ENCODE results near the gene CD28. TPM values are rescaled to one million over a fixed set of nuclear protein-coding genes. Genes with fewer than 3 reads are reported as not detected.
"Not testable (repeated sequence)": the region's sequence is repeated elsewhere in the genome, so short reads cannot be mapped to it uniquely, and the experiment has no call there.

Gene CD28
- total RNA-seq, 1 donor from 2014 or later, result not detected

DNA sequence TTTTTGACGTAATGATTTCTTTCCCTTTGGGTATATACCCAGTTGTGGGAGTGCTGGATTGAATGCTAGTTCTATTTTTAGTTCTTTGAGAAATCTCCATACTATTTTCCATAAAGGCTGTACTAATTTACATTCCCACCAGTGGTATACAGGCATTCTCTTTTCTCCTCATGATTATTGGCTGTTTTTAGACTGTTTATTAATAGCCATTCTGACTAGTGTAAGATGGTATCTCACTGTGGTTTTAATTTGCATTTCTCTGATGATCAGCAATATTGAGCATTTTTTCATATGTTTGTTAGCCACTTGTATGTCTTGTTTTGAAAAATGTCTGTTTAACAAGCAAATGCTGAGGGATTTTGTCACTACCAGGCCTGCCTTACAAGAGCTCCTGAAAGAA lies 9.2 kb upstream of the CD28 start:
- Mint-ChIP-seq H3K27ac (no peak overlapping the region), H3K36me3 (no peaks in the 10 kb centered on the region), H3K4me3 (no peak overlapping the region), H3K4me1 (no peaks in the 10 kb centered on the region), H3K27me3 (ENCODE audit: low read depth) (no peaks in the 10 kb centered on the region), H3K9me3 (no peaks in the 10 kb centered on the region)
- TF ChIP-seq, protein P1, sequence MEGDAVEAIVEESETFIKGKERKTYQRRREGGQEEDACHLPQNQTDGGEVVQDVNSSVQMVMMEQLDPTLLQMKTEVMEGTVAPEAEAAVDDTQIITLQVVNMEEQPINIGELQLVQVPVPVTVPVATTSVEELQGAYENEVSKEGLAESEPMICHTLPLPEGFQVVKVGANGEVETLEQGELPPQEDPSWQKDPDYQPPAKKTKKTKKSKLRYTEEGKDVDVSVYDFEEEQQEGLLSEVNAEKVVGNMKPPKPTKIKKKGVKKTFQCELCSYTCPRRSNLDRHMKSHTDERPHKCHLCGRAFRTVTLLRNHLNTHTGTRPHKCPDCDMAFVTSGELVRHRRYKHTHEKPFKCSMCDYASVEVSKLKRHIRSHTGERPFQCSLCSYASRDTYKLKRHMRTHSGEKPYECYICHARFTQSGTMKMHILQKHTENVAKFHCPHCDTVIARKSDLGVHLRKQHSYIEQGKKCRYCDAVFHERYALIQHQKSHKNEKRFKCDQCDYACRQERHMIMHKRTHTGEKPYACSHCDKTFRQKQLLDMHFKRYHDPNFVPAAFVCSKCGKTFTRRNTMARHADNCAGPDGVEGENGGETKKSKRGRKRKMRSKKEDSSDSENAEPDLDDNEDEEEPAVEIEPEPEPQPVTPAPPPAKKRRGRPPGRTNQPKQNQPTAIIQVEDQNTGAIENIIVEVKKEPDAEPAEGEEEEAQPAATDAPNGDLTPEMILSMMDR (IDR thresholded peaks at IDR 0.05; ENCODE audit: unreplicated experiment), result no peak
- DNase-seq (ENCODE audit: low spot score in 2 of 2, unreplicated experiment in 2 of 2), result no peak

DNA sequence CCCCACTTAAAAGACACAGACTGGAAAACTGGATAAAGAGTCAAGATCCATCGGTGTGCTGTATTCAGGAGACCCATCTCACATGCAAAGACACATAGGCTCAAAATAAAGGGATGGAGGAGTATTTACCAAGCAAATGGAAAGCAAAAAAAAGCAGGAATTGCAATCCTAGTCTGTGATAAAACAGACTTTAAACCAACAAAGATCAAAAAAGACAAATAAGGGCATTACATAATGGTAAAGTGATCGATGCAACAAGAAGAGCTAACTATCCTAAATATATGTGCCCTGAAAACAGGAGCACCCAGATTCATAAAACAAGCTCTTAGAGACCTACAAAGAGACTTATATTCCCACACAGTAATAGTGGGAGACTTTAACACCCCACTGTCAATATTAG lies 8.7 kb upstream of the CD28 start:
- not testable (repeated sequence) for H3K27ac Mint-ChIP-seq; DNase-seq (ENCODE audit: low spot score in 2 of 2, unreplicated experiment in 2 of 2); H3K27me3 Mint-ChIP-seq (ENCODE audit: low read depth); H3K4me1 Mint-ChIP-seq; H3K36me3 Mint-ChIP-seq; H3K4me3 Mint-ChIP-seq; H3K9me3 Mint-ChIP-seq

DNA sequence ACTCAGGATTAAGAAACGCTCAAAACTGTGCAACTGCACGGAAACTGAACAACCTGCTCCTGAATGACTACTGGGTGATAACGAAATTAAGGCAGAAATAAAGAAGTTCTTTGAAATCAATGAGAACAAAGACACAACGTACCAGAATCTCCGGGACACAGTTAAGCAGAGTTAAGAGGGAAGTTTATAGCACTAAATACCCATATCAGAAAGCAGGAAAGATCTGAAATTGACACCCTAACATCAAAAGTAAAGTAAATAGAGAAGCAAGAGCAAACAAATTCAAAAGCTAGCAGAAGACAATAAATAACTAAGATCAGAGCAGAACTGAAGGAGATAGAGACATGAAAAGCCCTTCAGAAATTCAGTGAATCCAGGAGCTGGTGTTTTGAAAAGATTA lies 8.0 kb upstream of the CD28 start:
- not testable (repeated sequence) for DNase-seq (ENCODE audit: low spot score in 2 of 2, unreplicated experiment in 2 of 2); H3K27me3 Mint-ChIP-seq (ENCODE audit: low read depth); H3K4me1 Mint-ChIP-seq; H3K36me3 Mint-ChIP-seq; H3K4me3 Mint-ChIP-seq; H3K27ac Mint-ChIP-seq; H3K9me3 Mint-ChIP-seq

DNA sequence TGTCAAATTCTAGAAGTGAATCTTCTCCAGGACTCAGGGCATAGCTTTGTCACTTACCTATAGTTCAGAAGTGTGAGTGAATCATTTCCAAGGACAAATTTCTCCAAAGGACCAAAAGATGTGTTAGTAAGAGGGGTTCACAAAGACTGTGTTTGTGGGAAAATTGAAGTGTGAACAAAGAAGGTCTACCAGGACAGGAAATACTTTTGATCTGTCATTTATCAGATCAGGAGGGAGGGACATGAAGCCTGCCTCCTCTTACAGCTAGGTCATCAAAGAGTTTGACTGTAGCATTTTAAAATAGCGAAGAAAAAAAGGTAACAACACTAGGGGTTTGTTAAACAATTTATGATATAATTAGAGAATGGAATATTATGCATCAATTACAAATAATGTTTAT lies 2.0 kb upstream of the CD28 start:
- no peaks in the 10 kb centered on the region for H3K4me1 Mint-ChIP-seq
- TF ChIP-seq, protein P1 (IDR thresholded peaks at IDR 0.05; ENCODE audit: unreplicated experiment), result no peak
- no peak for DNase-seq (ENCODE audit: low spot score in 2 of 2, unreplicated experiment in 2 of 2)
- no peak overlapping the region for H3K27ac Mint-ChIP-seq
- no peak overlapping the region for H3K4me3 Mint-ChIP-seq
- peaks cover 12% of the 10 kb centered on the region for H3K9me3 Mint-ChIP-seq
- no peaks in the 10 kb centered on the region for H3K36me3 Mint-ChIP-seq
- no peaks in the 10 kb centered on the region for H3K27me3 Mint-ChIP-seq (ENCODE audit: low read depth)

DNA sequence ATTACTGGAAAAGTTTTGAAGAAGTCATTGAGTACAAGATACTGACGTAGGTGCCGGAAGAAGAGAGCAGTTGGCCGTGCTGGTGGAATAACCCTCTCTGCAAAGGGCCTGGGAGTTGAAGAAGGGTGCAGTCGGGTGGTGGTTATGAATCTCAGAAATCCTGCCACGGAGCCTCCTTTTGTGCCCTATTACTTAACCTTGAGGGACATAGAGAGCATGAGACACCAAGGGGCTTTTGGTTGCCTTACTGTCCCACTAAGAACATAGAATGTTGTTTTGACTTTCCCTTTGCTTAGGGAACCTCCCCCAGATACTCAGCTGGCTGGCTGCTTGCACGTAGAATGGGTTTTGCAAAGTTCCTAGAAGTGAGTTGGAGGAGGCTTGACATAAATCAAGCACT lies 1.3 kb upstream of the CD28 start:
- H3K27me3 Mint-ChIP-seq (ENCODE audit: low read depth), result no peaks in the 10 kb centered on the region
- no peaks in the 10 kb centered on the region for H3K4me1 Mint-ChIP-seq
- H3K27ac Mint-ChIP-seq, result no peak overlapping the region
- H3K4me3 Mint-ChIP-seq, result no peak overlapping the region
- no peak for DNase-seq (ENCODE audit: low spot score in 2 of 2, unreplicated experiment in 2 of 2)
- H3K36me3 Mint-ChIP-seq, result no peaks in the 10 kb centered on the region
- TF ChIP-seq, protein P1 (IDR thresholded peaks at IDR 0.05; ENCODE audit: unreplicated experiment), result no peak
- peaks cover 12% of the 10 kb centered on the region for H3K9me3 Mint-ChIP-seq

DNA sequence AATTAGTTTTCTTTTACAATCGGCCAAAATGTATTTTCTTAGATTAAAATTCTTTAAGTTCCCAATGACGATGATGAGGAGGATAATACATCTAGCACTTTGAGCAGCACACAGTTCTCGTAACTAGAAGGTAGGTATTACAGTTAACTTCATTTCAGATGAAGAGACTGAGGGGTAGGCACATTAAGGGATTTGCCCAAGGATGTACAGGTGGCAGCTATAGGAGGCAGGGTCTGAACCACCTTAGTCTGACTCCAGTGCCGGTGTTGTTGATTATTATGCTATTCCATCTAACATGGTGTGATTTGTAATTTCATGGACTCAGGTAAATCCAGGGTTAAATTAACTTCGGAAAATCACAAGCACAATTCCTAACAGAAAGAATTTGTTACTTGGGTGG lies 1.1 kb downstream of the CD28 start:
- TF ChIP-seq, protein P1 (IDR thresholded peaks at IDR 0.05; ENCODE audit: unreplicated experiment), result no peak

DNA sequence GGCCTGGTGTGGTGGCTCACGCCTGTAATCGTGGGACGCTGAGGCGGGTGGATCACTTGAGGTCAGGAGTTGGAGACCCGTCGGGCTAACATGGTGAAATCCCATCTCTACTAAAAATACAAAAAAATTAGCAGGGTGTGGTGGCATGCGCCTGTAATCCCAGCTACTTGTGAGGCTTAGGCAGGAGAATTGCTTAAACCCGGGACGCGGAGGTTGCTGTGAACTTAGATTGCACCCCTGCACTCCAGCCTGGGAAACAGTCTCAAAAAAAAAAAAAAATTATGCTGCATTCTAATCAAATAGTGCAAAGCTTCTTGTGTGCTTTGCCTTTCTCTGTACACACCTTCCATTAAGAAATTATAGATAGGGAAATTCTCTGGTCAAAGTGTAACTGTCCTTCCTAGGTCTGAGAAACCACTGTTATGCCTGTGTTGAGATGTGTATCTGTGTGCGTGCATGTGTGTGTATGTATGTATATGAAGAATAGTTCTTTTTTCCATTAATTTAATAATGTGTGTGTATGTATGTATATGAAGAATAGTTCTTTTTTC lies 2.5 kb downstream of the CD28 start:
- no peak overlapping the region for H3K27ac Mint-ChIP-seq
- H3K27me3 Mint-ChIP-seq (ENCODE audit: low read depth), result no peaks in the 10 kb centered on the region
- no peaks in the 10 kb centered on the region for H3K9me3 Mint-ChIP-seq
- no peak overlapping the region for H3K4me3 Mint-ChIP-seq
- no peak for DNase-seq (ENCODE audit: low spot score in 2 of 2, unreplicated experiment in 2 of 2)
- peaks cover 13% of the 10 kb centered on the region for H3K4me1 Mint-ChIP-seq
- no peaks in the 10 kb centered on the region for H3K36me3 Mint-ChIP-seq
- TF ChIP-seq, protein P1 (IDR thresholded peaks at IDR 0.05; ENCODE audit: unreplicated experiment), result no peak

More for the DNA sequence above, 1.1 kb downstream of the CD28 start:
- DNase-seq (ENCODE audit: low spot score in 2 of 2, unreplicated experiment in 2 of 2), result no peak
- Mint-ChIP-seq H3K4me1 (peaks cover 6% of the 10 kb centered on the region), H3K27ac (no peak overlapping the region), H3K27me3 (ENCODE audit: low read depth) (no peaks in the 10 kb centered on the region), H3K36me3 (no peaks in the 10 kb centered on the region), H3K9me3 (peaks cover 12% of the 10 kb centered on the region), H3K4me3 (no peak overlapping the region)
